Measurements from ENCODE around the gene PDE3B. TPM values are rescaled to one million over a fixed set of nuclear protein-coding genes. Genes with fewer than 3 reads are reported as not detected.

Gene PDE3B
- total and polyA plus RNA-seq, 2 of the 4 experiments (the other 2 are of a cell fraction) = 0.21 to 1.3 TPM

- H2BK15ac ChIP-seq (ENCODE audit: low read depth, low read length) = no peak overlapping the region
- in situ Hi-C loops (cut with MboI; ENCODE audit: low sequenced_read_pairs) = no loop called here
- no peak overlapping the region for H3K14ac ChIP-seq (replicated peaks; ENCODE audit: low read depth, low read length)
- no TSS peak for BruUV-seq (replicated peaks)
- H4K8ac ChIP-seq (ENCODE audit: low read depth in 2 of 2, low read length in 2 of 2) = no peak overlapping the region
- no peaks in the 10 kb centered on the region for H3K36me3 ChIP-seq (ENCODE audit: control insufficient read depth, insufficient read depth, low read length)
- no peak overlapping the region for H2AK5ac ChIP-seq (ENCODE audit: low read depth, low read length)
- TF ChIP-seq RFX5 (IDR thresholded peaks at IDR 0.05; ENCODE audit: low read depth, low read length) = no peak
- no peak for TF ChIP-seq RAD21 (IDR thresholded peaks at IDR 0.05; ENCODE audit: low read length)
- TF ChIP-seq CHD1 (IDR thresholded peaks at IDR 0.05; ENCODE audit: low read depth, low read length) = no peak
- TF ChIP-seq MAZ (IDR thresholded peaks at IDR 0.05; ENCODE audit: borderline replicate concordance, low read depth, low read length) = no peak
- TF ChIP-seq BHLHE40 (IDR thresholded peaks at IDR 0.05; ENCODE audit: low read depth, low read length) = no peak
- TF ChIP-seq FOS (IDR thresholded peaks at IDR 0.05; ENCODE audit: low read depth, low read length) = no peak
- no peak for TF ChIP-seq MXI1 (IDR thresholded peaks at IDR 0.05; ENCODE audit: borderline replicate concordance, low read depth, low read length)
- TF ChIP-seq MAFK (IDR thresholded peaks at IDR 0.05; ENCODE audit: low read depth, low read length) = no peak
- no peak for TF ChIP-seq ELK1 (IDR thresholded peaks at IDR 0.05; ENCODE audit: borderline replicate concordance, low read depth, low read length)
- no peak for TF ChIP-seq RCOR1 (IDR thresholded peaks at IDR 0.05; ENCODE audit: insufficient replicate concordance, low read length)
- TF ChIP-seq SMC3 (IDR thresholded peaks at IDR 0.05; ENCODE audit: low read depth, low read length) = no peak
- H2BK120ac ChIP-seq (ENCODE audit: low read depth, low read length) = no peak overlapping the region
- H3K79me1 ChIP-seq (ENCODE audit: low read depth in 1 of 2, low read length in 2 of 2) = no peaks in the 10 kb centered on the region
- H3K9me1 ChIP-seq (ENCODE audit: insufficient read depth, low read length) = no peaks in the 10 kb centered on the region
- H3K23ac ChIP-seq (ENCODE audit: low read depth, low read length) = no peak overlapping the region
- no peak overlapping the region for H3K18ac ChIP-seq (ENCODE audit: low read depth, low read length)
- H3K4me3 ChIP-seq (ENCODE audit: insufficient read depth, low read depth, low read length) = no peak overlapping the region
- no peaks in the 10 kb centered on the region for H3K9me3 ChIP-seq (ENCODE audit: control insufficient read depth, insufficient read depth, low read length)
- no peaks in the 10 kb centered on the region for H3K4me1 ChIP-seq (ENCODE audit: control insufficient read depth, insufficient read depth, low read length)
- H4K91ac ChIP-seq (ENCODE audit: insufficient read depth, low read depth, low read length) = no peak overlapping the region
- ChIA-PET CTCF (interaction anchor here (0.5 kb wide), 1 partner anchor 654 kb away, joined by 6 read pairs; no protein-coding TSS in a partner anchor), POLR2A (ENCODE audit: unreplicated experiment) (no interaction called here)
- H3K4me2 ChIP-seq (ENCODE audit: low read depth, low read length) = peak overlapping the region; percentile 21; the same call in 1 of the 2 replicates
- no peak overlapping the region for H3K56ac ChIP-seq (ENCODE audit: extremely low read depth, insufficient read depth, low read length)
- H3K9ac ChIP-seq (ENCODE audit: low read depth, low read length) = no peak overlapping the region
- H2BK20ac ChIP-seq (ENCODE audit: low read depth, low read length) = no peak overlapping the region
- H4K5ac ChIP-seq (ENCODE audit: low read depth, low read length) = no peak overlapping the region
- H3K27me3 ChIP-seq (ENCODE audit: control insufficient read depth, insufficient read depth, low read length) = no peaks in the 10 kb centered on the region
- no peaks in the 10 kb centered on the region for H4K20me1 ChIP-seq (ENCODE audit: insufficient read depth, low read length)
- DNase-seq (no peak), ATAC-seq (ENCODE audit: low read depth) (no peak)
- no peak overlapping the region for H2AFZ ChIP-seq (replicated peaks; ENCODE audit: low read length, poor library complexity)
- H3K4ac ChIP-seq (ENCODE audit: low read depth, low read length) = no peak overlapping the region
- no peak overlapping the region for H2BK5ac ChIP-seq (ENCODE audit: low read depth, low read length, poor library complexity, severe bottlenecking)
- intact Hi-C loops (cut with micrococcal nuclease) = no loop called here
- H2AK9ac ChIP-seq (replicated peaks; ENCODE audit: low read depth, low read length, poor library complexity) = no peak overlapping the region
- no CpG with 5 or more reads among the region's 1 CpG for WGBS, 2 experiments (ENCODE audit: extremely low coverage in 2 of 2, insufficient read length in 1 of 2)
- dilution Hi-C loops (cut with HindIII; ENCODE audit: low sequenced_read_pairs, unreplicated experiment) = no loop called here
- no peak overlapping the region for H3K27ac ChIP-seq (ENCODE audit: insufficient read depth, low read length)
Measured at GRCh38 chr11:14700593-14700992, 57.0 kb downstream of the PDE3B start.

All from IMR-90 (cell line).